DLD1 (cell line): Measurements from ENCODE around the gene POT1.
"Not testable (repeated sequence)": the region's sequence is repeated elsewhere in the genome, so short reads cannot be mapped to it uniquely, and the experiment has no call there.

ENCODE experiments used
- in situ Hi-C: cut with HindIII; loops from 2 replicates; pipeline ENCODE4 v1.10.0; 2017; ENCODE audit warnings: low sequenced_read_pairs

POT1 gene, protein sequence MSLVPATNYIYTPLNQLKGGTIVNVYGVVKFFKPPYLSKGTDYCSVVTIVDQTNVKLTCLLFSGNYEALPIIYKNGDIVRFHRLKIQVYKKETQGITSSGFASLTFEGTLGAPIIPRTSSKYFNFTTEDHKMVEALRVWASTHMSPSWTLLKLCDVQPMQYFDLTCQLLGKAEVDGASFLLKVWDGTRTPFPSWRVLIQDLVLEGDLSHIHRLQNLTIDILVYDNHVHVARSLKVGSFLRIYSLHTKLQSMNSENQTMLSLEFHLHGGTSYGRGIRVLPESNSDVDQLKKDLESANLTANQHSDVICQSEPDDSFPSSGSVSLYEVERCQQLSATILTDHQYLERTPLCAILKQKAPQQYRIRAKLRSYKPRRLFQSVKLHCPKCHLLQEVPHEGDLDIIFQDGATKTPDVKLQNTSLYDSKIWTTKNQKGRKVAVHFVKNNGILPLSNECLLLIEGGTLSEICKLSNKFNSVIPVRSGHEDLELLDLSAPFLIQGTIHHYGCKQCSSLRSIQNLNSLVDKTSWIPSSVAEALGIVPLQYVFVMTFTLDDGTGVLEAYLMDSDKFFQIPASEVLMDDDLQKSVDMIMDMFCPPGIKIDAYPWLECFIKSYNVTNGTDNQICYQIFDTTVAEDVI

DNA sequence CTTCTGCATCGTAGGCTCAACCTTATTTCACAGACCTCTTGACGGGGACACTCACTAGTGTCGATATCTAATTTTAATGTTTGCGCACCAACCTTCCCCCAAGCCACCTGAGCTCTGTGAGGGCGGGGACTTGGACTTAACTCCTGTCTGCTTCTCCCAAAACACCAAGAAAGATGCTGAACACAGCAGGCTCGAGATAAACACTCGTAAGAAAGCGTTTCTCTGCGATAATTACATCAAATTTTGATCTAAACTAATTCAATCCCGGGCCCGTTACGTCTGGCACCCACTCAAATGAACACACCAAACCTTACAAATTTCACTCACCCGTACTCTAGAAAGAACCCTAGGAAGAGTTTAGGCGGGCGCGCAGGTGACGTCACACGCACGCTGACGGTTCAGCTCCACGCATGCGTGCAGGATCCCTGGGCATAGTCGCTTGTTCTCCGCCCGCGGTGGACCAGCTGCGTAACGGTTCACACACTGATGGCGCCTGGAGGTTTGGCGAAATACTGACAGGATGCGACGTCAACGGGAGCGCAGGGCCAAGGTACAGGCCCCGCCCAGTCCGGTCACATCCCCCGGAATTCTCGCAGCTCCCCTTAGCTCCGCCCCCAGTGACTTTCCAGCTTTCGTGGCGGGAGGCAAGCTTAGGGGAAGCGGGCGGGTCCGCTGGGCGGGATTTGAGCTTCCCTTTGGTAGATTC is at the start of gene POT1:
Gene POT1, minus strand, starts transcription at position 359 of the 706 bp plus-strand sequence. CDS start 32,652 bp downstream, outside the sequence.
- in situ Hi-C loops, result no loop called here

DNA sequence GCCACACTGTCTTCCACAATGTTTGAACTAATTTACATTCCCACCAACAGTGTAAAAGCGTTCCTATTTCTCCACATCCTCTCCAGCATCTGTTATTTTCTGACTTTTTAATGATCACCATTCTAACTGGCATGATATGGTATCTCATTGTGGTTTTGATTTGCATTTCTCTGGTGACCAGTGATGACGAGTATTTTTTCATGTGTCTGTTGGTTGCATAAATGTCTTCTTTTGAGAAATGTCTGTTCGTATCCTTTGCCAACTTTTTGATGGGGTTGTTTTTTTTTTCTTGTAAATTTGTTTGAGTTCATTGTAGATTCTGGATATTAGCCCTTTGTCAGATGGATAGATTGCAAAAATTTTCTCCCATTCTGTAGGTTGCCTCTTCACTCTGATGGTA is 45.5 kb upstream of the POT1 start:
- in situ Hi-C loops, result not testable (repeated sequence)

DNA sequence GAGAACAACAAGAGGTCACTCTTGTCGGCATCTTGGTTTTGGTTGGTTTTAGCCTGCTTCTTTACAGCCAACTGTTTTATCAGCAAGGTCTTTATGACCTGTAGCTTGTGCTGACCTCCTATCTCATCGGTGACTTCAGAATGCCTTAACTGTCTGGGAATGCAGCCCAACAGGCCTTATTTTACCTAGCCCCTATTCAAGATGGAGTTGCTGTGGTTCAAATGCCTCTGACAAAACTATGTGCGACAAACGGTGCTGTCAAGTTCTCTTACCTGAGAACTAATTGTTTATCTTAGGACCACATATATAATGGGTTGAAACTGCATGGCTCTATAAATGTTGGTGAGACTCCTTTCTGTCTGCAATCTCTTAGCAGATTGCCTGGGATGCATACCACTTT is 35.9 kb upstream of the POT1 start:
- in situ Hi-C loops, result no loop called here

DNA sequence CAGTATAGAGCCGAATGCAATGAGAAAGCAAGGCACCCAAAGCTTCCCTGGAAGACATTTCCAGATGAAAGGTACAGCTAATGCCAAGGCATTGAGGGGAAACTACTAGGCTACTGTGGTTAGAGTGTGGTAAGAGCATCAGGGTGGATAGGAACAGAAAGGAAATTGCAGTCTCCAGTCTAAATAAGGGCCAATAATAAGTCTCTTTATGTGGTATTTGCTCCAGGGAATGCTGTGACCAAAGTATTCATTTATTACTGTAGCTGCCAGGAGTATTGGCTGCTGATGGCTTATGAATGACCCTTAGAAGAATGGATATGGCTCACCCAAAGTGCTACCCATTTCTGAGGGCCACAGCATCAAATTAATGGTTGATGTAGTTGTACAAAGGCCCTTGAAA is 30.1 kb upstream of the POT1 start:
- in situ Hi-C loops, result no loop called here

DNA sequence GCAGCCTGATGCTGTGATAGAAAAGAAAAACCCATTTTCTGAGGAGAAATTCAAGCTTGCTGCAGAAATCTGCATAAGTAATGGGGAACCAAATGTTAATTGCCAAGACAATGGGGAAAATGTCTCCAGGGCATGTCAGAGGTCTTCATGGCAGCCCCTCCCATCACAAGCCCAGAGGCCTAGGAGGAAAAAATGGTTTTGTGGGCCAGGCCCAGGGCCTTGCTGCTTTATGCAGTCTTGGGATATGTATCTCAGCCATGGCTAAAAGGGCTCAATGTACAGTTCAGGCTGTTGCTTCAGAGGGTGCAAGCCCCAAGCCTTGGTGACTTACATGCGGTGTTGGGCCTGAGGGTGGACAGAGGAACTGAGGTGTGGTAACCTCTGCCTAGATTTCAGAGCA is 28.3 kb upstream of the POT1 start:
- in situ Hi-C loops, result not testable (repeated sequence)

DNA sequence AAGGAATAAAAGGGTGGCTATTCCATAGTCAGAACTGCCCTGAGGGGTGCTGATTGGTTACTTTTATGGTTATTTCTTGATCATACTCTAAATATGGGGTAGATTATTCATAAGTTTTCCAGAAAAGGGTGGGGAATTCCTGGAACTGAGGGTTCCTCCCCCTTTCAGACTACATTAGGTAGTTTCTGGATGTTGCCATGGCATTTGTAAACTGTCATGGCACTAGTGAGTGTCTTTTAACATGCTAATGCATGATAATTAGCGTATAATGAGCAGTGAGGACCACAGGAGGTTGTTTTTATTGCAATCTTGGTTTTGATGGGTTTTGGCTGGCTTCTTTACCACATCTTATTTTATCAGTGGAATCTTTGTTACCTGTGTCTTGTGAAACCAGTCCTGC is 26.5 kb upstream of the POT1 start:
- in situ Hi-C loops, result no loop called here

DNA sequence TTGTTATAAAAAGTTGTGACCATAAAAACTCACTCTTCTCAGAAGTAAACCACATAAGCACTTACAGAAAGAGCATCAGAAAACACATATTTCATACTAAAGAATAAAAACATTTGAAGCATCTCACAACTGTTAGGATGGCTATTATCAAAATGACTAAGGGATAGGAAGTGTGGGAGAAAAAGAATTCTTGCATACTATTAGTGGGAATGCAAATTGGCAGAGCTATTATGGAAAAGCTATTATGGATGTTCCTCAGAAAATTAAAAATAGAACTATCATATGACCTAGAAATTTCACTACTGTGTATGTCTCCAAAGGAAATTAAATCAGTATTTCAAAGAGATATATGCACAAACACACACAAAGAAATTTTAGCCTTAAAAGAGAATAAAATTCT is 25.2 kb upstream of the POT1 start:
- in situ Hi-C loops, result no loop called here

DNA sequence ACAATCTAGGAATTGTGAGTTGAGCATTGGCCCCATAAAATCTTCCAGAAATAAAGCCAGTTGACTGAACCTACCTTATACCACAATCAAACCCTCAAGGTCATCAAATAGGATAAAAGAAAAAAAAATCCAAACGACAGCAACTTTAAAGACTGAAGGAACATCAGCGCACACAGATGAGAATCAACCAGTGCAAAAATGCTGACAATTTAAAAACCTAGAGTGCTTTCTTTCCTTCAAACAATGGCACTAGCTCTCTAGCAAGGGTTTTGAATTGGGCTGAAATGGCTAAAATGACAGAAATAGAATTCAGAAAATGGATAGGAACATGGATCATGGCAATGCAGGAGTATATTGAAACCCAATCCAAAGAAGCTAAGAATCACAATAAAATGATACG is 16.1 kb upstream of the POT1 start:
- in situ Hi-C loops, result no loop called here

DNA sequence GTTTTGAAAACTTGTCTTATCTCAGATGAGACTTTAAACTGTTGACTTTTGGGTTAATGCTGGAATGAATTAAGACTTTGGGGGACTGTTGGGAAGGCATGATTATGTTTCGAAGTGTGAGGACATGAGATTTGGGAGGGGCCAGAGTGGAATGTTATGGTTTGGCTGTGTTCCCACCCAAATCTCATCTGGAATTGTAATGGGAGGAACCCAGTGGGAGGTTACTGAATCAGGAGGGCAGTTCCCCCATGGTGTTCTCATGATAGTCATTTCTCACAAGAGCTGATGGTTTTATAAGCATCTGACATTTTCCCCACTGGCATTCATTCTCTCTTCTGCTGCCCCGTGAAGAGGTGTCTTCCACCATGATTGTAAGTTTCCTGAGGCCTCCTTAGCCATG is 13.8 kb upstream of the POT1 start:
- in situ Hi-C loops, result no loop called here

DNA sequence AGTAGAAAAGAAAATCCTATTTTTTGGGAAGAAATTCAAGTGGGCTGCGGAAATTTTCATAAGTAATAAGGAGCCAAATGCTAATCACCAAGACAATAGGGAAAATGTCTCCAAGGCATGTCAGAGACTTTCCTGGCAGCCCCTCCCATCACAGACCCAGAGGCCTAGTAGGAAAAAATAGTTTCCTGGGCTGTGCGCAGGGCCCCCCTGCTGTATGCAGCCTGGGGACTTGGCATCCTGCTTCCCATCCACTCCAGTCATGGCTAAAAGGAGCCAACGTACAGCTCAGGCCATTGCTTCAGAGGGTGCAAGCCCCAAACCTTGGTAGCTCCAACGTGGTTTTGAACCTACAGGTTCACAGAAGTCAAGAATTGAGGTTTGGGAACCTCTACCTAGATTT is 12.8 kb upstream of the POT1 start:
- in situ Hi-C loops, result no loop called here

DNA sequence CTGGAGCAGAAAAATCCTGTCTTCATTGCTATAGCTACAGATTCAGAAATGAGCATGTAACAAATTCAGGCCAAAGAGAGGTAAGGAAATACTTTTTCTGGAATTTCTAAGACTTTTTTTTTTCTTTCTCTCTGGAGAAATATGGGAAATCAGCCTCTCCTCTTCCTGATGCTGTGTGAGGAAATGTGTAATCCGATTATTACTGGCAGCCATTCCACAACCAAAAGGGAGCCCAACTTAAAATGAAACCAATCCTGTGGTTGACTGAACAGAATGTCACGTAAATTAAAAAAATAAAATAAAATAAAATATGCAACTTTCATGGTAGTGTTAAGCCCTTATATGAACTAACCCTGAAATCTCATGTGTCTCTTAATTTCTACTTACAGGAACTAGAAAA is 10.7 kb upstream of the POT1 start:
- in situ Hi-C loops, result no loop called here

DNA sequence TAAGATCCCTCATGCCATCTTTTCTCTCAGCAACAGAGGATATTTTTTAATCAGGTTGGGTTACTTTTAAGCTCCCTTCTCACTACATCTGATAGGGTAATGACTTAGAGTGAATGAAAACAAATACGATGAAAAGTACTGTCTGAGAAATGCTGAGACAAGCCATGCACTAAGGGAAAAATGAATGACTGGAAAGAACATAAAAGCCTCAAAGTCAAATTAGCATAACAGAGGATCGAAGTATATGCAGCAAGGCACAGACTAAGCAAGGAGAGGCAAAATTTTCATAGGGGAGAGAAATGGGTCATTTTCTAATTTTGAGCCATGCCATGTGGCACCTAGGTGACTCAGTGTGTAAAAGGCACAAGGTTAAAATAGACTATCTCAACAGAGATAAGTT is 8.5 kb upstream of the POT1 start:
- in situ Hi-C loops, result no loop called here

DNA sequence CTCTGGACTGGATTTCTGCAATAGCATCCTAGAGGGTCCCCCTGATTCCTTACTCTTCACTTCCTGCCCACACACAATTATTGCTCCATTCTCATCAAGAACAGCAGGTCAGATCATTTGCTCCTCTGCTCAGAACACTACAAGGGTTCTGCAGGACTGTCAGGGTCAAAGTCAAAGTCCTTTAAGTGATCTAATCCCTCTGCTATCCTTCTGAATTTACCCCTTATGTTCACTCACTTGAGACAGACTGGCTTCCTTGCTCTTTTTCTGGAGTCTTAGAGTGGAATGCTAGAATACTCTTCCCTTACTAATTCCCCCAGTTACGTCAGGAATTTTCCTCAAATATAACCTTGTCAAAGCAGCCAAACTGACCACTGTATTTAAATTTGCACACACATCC is 7.5 kb upstream of the POT1 start:
- in situ Hi-C loops, result no loop called here

DNA sequence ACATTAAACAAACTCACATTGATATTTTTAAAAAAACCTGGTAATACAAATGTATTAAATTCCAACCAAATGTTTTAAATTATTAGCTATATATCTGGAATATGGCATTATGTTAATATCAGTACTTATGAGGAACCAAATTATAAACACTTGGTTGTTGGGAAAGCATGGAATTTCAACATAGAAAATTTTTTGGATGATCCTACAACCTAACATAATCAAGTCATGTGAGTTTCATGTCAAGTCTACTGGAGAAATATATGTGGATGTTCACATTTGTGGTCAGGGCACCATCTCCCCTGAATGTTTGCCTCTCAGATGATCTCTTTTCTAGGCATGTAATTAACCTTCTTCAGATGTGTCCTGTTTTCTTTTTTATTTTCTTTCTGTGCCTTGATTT is 5.2 kb upstream of the POT1 start:
- in situ Hi-C loops, result no loop called here

DNA sequence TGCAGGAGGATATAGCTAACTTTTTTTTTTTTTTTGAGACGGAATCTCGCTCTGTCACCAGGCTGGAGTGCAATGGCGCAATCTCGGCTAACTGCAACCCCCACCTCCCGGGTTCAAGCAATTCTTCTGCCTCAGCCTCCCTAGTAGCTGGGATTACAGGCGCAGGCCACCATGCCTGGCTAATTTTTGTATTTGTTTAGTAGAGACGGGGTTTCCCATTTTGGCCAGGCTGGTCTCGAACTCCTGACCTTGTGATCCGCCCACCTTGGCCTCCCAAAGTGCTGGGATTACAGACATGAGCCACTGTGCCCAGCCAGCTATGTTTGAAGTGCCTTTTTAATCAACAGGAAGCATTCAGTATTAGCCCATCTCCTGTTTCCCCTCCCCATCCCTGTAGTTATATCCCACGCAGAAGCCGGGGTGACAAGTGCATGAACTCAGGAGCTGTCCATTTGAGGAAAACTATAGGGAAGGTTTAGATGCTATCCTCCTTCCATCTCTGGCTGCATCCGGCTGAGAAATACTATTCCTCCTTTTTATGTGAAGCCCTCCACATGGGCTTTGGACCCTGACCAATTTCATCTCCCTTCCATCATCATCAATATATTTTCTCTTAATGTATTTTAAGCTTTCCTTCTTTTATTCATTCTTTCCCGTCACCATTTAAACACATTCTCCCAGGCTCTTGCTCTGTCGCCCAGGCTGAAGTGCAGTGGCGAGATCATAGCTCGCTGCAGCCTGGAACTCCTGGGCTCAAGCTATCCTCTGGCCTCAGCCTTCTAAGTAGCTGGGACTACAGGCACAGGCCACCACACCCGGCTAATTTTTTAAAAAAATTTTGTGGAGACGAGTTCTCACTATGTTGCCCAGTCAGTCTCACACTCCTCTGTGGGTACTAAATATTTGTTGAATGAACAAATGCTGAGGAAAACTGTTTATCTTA is 1.3 kb upstream of the POT1 start:
- in situ Hi-C loops, result no loop called here

DNA sequence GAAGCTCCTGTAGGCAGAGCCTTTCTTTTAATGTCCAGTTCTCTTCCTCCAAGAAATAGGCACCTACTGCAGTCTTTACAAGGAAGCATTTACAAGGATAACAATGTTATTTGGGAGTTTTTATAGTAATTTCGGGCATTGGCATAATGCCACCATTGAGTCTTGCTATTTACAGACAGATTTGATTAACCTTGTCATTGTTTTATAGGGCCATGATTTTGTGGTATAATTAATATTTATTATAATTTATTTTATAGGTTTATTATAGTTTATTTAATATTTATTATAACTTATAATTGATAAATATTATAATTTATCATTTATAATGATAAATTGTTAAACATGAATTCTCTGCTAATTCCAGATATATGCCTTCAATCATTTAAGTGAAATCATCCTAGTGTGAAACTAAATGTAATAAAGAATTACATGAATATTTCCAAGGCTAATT is 573 bp upstream of the POT1 start:
- in situ Hi-C loops, result no loop called here

DNA sequence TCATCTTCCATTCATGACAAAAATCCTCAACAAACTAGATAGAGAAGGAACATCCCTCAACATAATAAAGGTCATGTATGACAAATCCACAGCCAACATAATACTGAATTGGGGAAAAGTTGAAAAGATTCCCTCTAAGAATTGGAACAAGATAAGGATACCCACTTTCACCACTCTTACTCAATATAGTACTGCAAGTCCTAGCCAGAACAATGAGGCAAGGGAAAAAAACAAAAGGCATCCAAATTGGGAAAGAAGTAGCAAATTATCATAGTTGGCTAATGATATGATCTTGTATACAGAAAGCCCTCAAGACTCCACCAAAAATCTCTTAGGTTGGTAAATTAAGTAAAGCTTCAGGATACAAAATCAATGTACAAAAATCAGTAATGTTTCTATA is 4.7 kb downstream of the POT1 start:
- in situ Hi-C loops, result no loop called here

DNA sequence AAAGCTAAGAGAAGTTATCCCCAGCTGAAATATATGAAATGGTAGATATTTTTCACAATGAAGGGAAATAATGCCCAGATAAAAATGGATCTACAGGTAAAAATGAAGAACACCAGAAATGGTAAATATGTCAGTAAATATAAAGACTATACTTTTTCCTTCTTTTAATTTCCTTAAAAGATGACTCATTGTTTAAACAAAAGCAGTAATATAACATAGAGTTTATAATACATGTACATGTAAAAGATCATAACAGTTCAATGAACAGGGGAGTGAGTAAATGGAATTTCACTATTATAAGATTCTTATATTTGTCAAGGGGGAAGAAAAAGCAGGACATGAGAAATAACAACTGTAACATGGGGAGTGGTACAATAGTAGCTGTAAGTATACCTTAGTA is 7.4 kb downstream of the POT1 start:
- in situ Hi-C loops, result no loop called here

DNA sequence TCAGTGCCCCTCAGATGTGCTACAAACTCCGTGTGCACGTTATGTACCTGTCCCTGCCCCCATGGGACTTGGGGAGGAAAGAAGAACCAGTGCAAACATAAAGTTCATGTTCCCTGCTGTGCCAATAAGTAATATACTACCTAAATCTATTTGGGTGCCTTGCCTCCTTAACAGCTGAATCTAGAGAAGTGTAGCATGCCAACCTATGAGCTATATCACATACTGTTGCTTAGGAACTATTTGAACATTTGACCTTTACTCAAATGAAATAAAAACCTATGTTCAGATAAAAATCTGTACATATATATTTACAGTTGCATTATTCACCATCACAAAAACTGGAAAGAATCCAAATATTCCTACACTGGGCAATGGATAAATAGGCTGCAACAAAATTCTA is 9.8 kb downstream of the POT1 start:
- in situ Hi-C loops, result no loop called here

DNA sequence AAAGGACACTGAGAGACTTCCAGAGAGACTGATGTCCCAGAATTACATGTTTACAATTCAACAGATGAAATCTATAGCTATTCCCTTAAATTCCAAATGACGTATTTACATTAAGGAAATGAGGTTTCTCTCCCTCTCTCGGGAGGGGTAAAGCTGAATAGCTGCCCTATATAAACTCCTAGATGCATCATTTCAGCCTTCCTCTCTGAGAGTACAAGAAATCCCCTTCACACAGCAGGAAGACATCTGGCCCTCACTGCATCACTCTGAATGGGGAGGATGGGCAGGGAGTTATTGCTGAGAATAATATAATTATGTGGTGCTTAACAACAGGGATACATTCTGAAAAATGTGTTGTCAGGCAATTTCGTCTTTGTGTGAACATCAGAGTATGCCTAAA is 11.0 kb downstream of the POT1 start:
- in situ Hi-C loops, result no loop called here

DNA sequence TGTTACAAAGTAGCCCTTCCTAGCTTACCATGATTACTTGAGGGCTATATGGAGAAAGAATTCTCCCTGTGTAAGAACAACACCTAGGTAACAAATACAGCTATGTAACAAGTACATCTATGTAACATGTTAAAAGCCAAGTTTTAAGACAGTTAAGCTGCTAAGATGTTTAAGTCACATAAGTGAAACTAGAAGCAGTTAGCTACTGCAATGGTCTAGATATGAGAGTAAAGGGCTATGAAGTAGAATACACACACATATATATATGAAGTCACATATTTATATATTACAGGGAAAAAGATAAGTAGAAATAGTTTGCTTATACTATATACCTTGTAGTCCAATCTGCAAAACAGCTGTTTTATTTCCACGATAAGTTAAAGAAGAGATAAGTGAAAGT is 14.4 kb downstream of the POT1 start:
- in situ Hi-C loops, result no loop called here
